NAMALWA (cell line): ENCODE results near the gene PTPRT.
A peak's percentile ranks its signal among the peaks of the same experiment; 100 is the strongest.

Source experiments
- DNase-seq: peaks from one replicate; pipeline ENCODE4 v3.0.0-alpha.2; 2015; ENCODE audit warnings: low spot score

The PTPRT gene

DNA sequence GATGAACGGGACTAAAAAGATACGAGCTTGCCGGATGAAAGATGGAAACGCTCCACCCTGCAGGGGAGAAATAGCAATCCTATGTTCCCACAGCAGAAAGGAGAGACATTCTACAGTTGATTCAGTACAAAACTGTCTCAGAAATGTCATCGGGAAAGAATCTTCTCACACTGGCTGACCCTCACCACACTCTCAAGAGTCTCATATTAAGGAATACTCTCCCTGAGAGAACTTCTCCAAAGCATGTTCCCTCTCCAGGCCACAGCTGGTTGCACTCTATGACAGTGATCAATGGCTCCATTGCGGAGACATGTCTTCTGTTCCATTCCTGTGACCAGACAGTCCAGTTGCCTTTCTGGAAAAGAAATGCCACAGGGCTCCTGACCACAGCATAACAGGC is 813.6 kb downstream of the PTPRT start:
- no peak for DNase-seq

DNA sequence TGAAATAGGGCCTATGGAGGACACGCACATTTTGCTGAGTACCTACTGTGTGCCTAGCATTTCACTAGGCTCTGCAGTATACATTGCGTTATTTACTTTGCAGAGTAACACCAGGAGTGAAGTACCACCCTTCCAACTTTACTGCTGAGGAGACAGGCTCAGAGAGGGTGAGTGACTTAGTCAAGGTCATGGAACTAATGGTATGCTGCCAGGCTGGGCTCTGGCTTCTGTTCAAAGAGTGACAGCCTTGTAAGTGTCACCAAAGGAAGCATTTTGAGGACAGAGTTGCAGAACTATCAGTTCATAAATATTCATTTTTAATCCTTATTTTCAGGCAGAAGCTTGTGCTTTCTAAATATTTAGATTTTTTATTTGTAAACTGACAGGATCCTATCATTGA is 816.7 kb downstream of the PTPRT start:
- no peak for DNase-seq

DNA sequence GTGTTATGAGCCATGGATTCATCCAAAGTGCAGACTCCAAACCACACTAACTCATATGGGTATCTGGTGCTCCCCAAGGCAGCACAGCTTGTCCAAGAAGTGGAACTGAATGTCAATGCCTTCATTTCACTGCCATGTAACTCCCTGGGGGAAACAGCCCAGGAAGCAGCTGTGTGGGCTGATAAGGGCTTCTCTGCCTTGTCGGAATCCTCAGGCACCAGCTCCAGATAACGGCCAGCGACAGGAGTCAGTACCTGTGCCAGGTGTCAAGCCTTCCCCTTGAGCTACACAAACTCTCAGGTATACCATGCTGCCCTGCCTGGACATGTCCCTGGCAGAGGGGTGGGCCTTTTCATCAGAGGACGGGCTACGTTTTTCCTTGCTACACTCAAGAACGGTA is 819.6 kb downstream of the PTPRT start:
- DNase-seq: no peak

DNA sequence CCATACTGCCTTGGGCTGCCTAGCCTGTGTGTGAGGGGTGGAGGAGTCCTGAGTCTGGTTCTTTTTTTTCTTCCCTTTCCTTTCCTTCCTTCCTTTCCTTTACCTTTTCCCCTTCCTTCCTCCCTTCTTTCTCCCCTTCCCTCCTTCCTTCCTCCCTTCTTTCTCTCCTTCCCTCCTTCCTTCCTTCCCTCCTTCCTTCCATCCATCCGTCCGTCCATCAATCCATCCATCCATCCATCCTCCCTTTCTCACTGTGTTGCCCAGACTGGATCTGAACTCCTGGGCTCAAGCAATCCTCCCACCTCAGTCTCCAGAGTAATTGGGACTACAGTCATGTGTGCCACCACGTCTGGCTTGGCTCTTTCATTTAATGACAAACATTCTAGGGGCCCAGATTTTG is 820.8 kb downstream of the PTPRT start:
- DNase-seq: no peak

DNA sequence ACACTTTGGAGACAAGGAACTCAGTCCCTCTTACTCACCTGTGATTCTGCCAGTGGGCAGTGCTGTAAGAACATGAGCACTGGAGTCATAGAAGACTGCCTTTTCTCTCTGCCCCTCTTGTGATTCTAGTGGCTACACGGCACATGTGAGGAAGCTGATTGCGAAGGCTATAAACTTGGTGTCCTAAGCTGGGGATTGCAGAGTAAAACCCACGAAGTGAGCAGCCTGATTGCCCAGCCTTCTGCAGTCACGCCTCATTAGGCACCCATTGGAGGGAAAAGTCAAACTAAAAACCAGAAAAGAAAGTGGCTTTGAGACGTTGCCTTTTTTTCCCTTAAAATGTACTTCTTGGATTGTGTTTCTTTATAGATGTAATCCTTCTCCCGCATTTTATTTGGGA is 823.1 kb downstream of the PTPRT start:
- DNase-seq: peak; percentile 1

DNA sequence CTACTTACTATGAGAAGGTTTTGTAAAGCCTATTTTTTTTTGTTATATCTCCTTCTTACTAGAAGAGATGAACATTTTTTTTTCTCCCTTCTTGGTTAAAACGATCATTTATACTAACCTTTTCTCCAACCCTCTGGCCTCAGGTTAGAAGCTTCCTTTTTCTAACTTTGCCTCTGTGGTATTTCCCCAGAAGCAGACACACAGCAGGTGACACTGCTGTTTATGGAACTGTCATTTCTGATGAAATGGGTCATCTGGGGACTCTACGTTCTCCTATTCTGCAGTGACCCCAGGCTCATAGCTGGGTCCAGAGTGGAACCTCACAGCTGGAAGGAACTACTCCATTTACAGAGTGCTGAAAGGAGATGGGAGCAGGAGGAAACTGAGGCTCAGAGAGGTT is 825.3 kb downstream of the PTPRT start:
- no peak for DNase-seq

DNA sequence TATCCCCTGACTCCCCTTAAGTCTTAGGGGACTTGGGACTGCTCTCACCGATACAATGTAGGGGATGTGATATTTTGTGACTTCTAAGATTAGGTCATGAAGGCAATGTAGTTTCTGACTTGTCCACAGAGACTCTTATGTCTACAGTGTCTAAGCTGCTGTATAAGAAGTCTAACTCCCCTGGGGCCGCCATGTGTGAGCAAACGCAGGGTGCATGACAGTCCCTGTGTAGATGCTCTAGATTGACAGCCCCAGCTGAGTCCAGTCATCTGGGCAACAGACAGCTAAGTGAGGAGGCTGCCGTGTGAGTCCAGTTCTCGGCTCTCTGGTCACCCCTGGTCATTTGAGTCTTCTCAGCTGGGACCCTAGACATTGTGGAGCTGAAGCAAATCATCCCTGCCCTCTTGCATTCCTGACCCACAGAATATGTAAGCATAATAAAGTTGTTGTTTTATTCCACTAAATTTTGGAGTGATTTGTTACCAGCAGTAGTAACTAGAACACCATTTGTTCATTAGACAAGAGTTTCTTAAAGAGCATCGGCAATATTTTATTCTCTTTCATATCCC is 828.2 kb downstream of the PTPRT start:
- peak; percentile 2 for DNase-seq

DNA sequence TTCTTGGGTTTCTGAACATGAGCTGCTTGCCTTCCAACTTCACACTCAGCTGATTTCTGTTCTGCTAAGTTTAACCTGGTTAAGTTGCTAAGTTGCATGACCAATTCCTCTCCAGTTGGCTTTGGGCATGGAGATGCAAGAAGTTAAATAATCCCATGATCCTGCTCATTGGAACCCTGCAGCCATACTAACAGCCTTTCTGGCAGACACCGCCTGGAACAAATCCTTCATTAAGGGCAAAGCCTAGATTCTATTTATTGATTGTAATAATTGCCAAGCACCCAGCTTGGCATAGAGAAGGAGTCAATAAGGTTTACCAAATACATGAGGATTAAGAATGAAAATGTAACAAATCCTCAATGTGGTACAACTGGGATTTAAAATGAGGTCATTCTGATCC is 829.1 kb downstream of the PTPRT start:
- no peak for DNase-seq

DNA sequence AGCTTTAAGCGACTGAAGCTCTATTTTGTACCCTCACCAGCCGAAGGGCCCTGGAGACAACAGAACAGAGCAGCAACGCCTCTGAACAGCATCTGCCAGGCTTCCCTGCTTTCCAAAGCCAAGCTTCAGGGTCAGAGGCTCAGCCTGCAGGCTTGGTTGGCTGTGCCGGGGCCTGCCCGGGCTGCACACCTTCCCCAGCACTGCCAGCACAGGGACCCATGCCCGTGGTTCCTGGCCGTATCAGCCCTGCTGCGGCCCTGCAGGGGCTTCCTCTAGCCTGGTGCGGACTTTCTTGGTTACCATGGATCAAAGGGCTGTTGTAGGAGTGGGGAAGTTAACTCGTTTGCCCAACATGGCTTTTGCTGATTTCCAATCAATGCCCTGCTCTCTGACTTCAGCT is 830.1 kb downstream of the PTPRT start:
- no peak for DNase-seq

DNA sequence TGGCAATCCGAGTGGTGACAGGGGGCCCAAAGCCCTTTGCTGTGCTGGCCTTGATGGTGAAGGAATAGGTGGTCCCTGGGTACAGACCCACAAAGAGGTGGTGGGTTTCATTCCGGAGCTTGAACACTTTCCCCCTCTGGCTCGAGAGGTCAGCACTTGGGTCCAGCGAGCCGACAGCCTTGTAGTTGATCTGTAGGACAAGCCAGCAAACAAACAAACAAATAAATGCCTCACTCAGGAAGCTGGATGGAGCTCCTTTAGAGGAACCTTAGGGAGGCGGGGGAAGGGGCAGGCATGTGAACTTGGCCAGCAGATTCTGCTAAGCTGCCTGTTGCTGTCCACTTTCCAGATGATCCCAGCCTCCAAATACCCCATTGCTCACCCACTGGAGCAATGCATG is 837.6 kb downstream of the PTPRT start:
- no peak for DNase-seq

DNA sequence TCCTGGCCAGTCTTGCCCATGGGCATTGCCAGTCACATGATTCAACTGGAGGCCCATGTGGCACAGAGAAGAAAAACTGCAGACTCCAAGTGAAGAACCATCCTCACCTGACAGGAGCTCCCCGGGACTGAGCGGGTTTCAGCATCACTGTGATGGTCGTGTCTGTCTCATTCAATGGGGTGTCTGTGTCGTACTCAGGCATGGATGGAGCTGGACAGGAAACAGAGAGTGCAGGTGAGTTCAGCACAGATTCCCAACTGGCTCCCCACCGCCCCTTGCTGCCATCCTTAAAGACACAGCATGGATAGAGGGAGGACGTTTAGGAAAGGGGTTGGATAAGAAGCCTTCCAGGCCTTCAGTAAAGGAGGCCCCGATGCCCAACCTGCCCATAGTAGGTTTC is 839.2 kb downstream of the PTPRT start:
- DNase-seq: no peak

DNA sequence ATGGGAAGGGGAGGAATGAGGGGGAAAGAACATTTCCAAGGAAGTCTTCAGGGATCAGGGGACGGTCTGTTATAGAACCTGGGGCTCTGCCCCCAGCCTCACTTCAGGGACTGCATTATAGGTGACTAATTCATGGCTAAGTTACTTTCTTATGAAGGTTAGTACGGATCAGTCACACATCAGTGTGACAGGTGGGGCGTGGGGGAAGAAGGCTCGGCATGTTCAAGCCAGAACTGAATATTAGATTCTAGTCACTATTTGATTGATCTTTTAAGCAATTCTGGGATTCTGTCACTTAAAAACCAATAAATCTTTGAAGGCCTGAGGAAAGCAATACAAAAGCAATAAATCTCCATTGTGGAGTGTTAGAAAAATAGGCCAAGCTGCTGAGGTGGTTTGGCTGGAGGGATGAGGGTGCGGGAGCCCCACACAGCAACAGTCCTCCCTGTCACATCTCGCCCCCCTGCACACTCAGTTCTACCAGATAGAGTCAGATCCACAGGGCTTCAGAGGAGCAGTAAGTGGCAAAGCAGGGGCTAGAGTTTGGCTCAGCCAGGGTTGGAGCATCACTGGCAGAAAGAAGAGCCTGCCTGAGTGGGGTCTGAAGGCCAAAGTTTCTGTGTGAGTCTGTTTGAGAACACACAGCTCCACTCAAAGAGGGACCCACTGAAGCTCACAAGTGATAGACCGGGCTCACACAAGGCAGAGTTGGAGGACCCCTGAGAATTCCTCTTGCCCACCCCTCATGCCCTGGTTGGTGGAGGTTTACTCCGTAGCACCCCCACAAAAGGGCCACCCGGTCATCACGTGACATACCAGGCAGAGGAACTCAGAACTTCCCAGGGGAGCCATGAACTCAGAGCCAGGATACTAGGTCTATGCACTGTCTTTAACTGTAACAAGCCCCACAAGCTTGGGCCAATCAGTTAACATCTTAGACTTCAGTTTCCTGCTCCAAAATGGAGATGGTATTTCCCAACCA is 843.2 kb downstream of the PTPRT start:
- DNase-seq: no peak

DNA sequence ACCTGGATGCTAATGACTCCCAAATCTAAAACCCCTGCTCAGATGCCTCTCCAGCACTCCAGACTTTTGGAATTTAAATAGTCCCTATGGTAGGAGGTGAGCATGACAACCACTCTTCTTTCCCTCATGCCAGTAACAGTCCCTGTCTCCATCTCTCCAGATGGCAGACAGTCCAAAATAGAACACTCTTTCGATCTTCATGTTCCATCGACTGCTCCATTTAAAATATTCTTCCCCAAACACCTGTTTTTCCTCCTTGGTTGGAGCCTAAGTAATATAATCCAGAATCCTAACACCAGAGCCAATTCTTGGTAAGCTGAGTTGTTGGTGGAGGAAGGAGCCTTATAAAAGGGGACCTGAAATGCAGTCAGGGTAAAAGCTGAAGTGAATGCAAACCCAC is 848.1 kb downstream of the PTPRT start:
- DNase-seq: no peak

DNA sequence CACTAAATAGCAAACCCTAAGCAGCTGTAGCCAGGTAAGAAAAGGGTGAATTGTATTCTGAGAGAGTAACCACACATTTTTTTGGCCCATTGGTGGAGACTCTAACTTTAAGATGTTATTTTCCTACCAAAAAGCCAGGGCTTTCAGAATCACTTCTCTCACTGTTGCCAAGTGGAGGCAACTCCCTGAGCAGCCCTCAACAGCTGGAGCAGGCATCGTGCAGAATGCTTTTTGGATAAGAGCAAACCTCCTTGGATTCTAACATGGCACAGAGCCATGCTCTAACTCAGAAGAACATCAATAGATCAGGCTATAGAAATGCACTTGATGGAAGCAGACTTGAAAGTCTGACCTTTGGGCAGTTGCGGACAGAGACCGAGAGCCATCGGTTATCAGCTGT is 849.3 kb downstream of the PTPRT start:
- DNase-seq: no peak

DNA sequence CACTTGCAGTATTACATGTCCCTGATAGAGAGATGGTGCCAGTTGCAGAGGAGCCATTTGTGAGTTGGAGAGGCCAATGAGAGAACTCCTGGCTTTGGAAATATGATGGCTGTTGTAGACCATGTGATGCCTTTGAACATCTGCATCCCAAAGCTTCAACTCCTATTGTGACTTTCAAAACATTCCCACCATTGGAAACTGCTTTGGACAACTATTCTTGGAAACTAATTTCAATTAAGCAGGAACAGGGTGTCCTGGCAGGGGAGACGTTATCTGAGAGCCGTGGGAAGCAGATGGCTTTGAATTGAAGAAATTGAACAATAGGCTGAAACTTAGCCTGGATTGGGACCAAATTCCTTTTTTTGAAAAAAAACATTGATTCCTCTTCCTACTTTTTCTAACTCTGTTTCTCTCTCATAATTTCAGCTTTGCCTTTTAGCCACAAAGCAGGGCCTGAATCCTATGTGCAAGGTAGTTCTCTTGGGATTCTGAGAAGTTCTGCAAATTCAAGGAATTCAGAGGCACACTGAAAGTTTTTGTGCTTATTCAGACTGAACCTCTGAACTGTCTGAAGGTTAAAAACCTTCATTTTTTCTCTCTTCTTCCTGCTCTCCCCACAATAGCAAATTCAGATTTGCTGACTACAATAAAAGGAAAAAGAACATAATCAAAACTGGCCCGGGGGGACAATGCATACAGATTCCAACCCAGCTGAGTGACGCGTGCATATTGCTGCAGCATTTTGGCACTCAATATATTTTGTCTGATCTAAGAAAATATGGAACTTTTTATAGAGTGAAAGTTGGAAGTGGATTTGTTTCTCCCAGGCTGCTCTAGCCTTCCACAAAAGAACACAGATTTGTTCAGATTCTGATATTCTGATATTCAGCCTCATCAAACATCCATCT is 851.2 kb downstream of the PTPRT start:
- no peak for DNase-seq

DNA sequence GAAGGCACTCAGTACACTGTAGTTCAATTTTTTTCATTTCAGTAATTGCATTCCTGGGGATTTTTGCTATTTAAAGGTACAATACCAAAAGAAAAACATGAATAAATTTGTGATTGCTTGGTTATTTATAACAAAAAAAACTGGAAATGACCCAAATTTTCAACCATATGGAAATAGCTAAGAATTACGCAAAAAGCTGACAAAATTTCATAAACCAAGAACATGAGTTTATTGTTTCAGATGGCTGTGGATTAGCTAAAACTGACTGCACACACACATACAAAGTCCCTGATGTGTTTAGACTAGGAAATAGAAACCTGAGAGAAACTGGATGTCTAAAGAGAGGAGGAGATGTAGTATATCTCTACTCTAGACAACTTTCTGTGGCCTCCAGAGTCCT is 853.1 kb downstream of the PTPRT start:
- DNase-seq: no peak

DNA sequence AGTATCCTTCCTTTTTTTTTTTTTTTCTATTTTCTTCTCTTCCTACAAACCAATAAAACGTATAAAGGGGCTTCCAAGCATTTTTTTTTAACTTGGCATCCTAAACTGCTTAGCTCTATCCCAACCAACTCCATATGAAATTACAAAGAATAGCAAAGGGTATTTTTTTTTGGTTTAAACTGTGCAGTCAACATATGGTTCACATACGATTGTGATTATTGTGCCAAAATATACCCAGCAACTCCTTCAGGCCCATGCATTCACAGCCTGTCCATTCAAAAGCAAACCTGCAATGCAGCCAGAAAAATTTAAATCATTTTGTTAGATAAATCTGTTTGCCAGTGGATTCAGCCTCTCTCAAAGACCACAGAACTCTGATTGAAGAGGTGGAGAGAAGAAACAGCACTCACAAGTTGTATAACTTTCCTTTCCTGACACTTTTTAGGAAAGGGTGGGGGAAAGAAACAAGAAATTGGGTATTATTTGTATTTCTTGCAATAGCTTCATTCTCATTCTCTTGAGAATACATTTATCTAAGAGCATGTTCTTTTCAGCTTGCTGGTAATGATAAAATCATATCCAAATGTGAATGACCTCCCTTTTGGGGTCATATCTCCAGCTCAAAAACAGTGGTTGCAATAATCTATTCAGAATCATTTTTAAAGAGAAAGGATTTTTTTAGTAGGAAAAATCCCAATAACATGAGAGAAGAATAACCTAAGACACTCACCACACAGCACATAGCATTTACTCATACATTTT is 870.3 kb downstream of the PTPRT start:
- no peak for DNase-seq

DNA sequence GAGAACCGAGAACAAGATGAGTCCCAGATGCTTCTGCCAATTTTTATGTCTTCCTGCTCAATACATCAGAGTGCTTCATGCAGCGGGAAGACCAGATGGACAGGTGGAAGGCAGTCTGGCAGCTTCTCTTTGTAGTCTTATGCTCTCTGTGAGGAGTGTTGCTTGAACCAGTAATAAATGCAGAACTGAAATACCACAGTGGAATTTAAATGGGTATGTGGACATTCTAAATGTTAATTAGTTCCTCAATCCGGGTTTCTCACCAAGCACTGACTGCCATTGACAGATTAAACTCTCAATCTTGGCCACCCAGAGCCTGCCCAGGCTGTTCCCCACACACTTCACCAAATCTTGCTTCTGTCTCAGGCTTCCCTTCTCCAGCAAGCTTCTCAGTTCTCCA is 876.0 kb downstream of the PTPRT start:
- no peak for DNase-seq

DNA sequence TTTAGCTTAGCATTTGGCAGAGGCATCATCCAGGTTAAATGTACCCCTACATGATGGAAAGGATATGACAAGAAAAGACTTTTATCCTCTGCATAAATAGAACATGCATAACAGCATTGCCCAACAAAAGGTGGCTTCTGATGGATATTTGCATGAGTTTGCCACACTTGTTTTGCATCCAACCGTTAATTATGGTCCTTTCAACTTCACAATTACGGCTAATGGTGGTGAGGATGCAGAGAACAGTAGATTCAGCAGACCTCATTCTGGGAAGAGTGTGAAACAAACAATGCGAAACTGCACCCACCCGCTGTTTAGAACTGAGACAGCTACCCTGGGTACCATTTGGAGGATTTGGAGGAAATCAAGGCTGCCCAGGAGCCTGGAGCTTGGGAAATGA is 880.7 kb downstream of the PTPRT start:
- no peak for DNase-seq

DNA sequence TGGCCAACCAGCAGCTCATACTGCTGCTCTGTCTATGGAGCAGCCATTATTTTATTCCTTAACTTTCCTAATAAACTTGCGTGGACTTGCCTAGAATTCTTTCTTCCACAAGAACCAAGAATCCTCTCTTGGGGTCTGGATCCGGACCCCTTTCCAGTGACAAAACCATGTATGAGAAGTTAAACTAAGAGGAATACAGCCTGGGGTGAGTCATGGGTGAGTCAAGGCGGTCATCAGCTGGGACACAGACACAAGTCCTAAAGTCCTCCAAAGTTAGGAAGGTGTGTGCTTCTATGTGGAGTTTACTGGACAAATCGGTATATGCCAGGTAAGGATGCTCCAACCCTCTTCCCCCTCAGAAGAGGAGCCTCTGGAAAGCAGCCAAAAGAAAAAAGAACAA is 881.5 kb downstream of the PTPRT start:
- DNase-seq: no peak

DNA sequence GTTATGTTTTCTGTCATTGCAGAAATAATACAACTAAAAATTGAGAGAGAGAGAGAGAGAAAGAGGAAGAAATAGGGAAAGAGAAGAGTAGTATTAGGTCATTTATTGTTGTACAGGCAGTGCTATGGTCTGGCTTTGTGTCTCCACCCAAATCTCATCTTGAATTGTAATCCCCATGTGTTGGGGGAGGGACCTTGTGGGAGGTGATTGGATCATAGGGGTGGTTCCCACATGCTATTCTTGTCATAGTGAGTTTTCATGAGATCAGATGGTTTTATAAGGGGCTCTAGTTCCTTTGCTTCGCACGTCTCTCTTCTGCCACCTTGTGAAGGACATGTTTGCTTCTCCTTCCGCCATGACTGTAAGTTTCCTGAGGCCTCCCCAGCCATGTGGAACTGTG is 894.1 kb downstream of the PTPRT start:
- DNase-seq: no peak

DNA sequence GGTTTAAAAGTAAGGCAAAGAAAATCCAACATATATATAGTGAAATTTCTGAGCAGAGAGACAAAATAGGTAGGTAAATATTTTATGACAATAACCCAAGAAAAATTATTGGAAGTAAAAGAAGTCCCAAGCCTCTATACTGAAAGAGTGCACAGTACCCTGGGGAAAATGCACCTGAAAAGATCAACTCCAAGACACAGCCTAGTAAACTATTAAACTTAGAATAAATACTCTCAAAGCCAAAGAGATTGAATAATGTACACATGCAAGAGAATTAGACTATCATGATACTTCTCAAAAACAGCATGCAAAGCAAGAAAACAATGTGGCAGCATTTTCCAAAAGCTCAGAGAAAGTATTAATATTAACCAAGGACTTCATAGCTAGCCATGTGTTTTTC is 894.7 kb downstream of the PTPRT start:
- no peak for DNase-seq
